ENCODE measurements around the gene MS4A4E. TPM values are rescaled to one million over a fixed set of nuclear protein-coding genes. Genes with fewer than 3 reads are reported as not detected.
"Not testable (repeated sequence)": the region's sequence is repeated elsewhere in the genome, so short reads cannot be mapped to it uniquely, and the experiment has no call there.

MS4A4E gene
- total RNA-seq = 1 to 10 TPM in 1 of 4 donors, under 1 TPM in 2, not detected in 1; 0.32 to 4.2 (median 0.88) TPM

DNA sequence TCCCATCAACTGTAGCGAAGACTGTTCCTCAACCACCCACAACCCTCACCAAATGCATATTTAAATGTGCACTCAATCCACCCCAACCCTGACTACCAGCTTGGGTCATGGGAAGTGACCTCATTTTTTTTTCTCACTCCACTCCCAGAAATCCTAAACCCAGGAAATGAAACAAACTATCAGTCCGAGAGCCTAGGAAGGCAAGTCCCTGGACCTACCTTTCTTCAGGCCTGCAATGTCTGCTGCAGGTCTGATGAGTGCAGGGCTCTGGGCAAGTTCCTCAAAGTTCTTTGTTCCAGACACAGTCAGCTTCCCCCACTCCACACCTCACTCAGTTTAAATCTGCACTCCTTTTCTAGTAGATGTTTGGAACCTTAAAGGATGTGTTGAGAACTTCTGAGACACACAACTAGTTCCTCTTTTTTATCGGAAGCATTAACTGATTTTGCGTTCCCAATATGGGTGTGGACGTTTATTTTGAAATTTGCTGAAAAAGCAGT lies at the start of gene MS4A4E:
TSS of gene MS4A4E (minus strand) at position 398 of the 500 bp plus-strand sequence. CDS start 13,082 bp downstream, outside the sequence.
- DNase-seq = no peak
- H3K27ac ChIP-seq = peak within 1 kb of the TSS in 2 of 4 donors; percentile 7 to 15
- no peaks in the 10 kb centered on the region for H3K9me3 ChIP-seq
- H3K36me3 ChIP-seq = no peaks in the 10 kb centered on the region
- TF ChIP-seq POLR2A (IDR thresholded peaks at IDR 0.05) (no peak), CTCF (IDR thresholded peaks at IDR 0.05) (no peak)
- peak within 1 kb of the TSS in 2 of 4 donors; percentile 4 to 18 for H3K4me3 ChIP-seq
- no peaks in the 10 kb centered on the region for H3K4me1 ChIP-seq
- intact Hi-C loops (cut with DNase I) = no loop called here
- 63 to 68% methylated on average over 5 of the region's 5 CpGs for WGBS, 2 donors
- H3K27me3 ChIP-seq = no peaks in the 10 kb centered on the region

GRCh38 chr11:60292145-60292544 lies 49.2 kb upstream of the MS4A4E start:
- no peaks in the 10 kb centered on the region for H3K4me1 ChIP-seq
- no peak for TF ChIP-seq CTCF (IDR thresholded peaks at IDR 0.05)
- no peak for TF ChIP-seq POLR2A (IDR thresholded peaks at IDR 0.05)
- intact Hi-C loops (cut with DNase I) = no loop called here
- H3K4me3 ChIP-seq = no peak overlapping the region
- no peaks in the 10 kb centered on the region for H3K9me3 ChIP-seq
- no peak overlapping the region for H3K27ac ChIP-seq
- DNase-seq = no peak
- no peaks in the 10 kb centered on the region for H3K36me3 ChIP-seq
- WGBS, 2 donors = 64 to 76% methylated on average over 2 of the region's 2 CpGs
- no peaks in the 10 kb centered on the region for H3K27me3 ChIP-seq

DNA sequence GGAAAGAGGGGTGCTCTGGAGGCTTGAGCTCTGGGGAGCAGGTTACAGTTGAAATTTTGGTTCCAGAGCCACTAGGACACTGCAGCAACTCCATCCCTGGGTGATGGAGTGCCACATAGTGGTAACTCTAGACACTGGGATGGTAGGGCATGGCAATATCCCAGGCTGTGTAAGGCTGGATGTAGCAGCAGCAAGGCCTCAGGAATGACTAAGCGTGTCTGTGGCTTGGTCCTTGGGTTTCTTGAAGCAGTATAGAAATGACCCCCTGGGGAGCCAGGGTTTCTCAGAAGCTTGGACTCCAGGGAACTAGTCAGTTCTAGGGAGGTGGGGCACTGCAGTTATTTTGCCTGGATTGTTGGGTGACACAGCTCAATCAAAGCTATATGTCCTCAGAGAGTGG lies 45.6 kb upstream of the MS4A4E start:
- no peaks in the 10 kb centered on the region for H3K4me1 ChIP-seq
- TF ChIP-seq CTCF (IDR thresholded peaks at IDR 0.05) = no peak
- TF ChIP-seq POLR2A (IDR thresholded peaks at IDR 0.05) = no peak
- no peak overlapping the region for H3K27ac ChIP-seq
- no peaks in the 10 kb centered on the region for H3K36me3 ChIP-seq
- no peaks in the 10 kb centered on the region for H3K9me3 ChIP-seq
- no peak for DNase-seq
- intact Hi-C loops (cut with DNase I) = no loop called here
- WGBS, 2 donors = 100% methylated on average over 1 of the region's 1 CpG; no CpG with 5 or more reads in 1 of the 2 donors
- no peak overlapping the region for H3K4me3 ChIP-seq
- H3K27me3 ChIP-seq = no peaks in the 10 kb centered on the region

- H3K4me1 ChIP-seq; H3K9me3 ChIP-seq; H3K36me3 ChIP-seq; intact Hi-C loops (cut with DNase I); H3K27ac ChIP-seq; H3K4me3 ChIP-seq; H3K27me3 ChIP-seq; DNase-seq: not testable (repeated sequence)
- WGBS, 2 donors = 53 to 77% methylated on average over 7 of the region's 7 CpGs
Observed at GRCh38 chr11:60285411-60286126, 42.6 kb upstream of the MS4A4E start.

GRCh38 chr11:60282286-60282685 lies 39.3 kb upstream of the MS4A4E start:
- intact Hi-C loops (cut with DNase I) = no loop called here
- no peak for DNase-seq
- Histone ChIP-seq H3K27ac (peak overlapping the region in 2 of 4 donors; percentile 30 to 61), H3K9me3 (no peaks in the 10 kb centered on the region), H3K4me1 (no peaks in the 10 kb centered on the region), H3K27me3 (no peaks in the 10 kb centered on the region), H3K4me3 (peak overlapping the region in 2 of 4 donors; percentile 16 to 28), H3K36me3 (no peaks in the 10 kb centered on the region)
- TF ChIP-seq CTCF (IDR thresholded peaks at IDR 0.05) (no peak), POLR2A (IDR thresholded peaks at IDR 0.05) (no peak)
- WGBS, 2 donors = 51 to 67% methylated on average over 2 of the region's 2 CpGs
